NCI-H345 (cell line): ENCODE data around the gene ABCD1.
A peak's percentile ranks its signal among the peaks of the same experiment; 100 is the strongest.

ENCODE experiments used
- DNase-seq: peaks from one replicate; lab custom pipeline; 2025; lab: John Stamatoyannopoulos, UW

ABCD1 gene

GRCh38 chrX:153773741-153774575 lies 49.3 kb downstream of the ABCD1 start:
- DNase-seq: no peak

GRCh38 chrX:153774576-153775292 lies 50.1 kb downstream of the ABCD1 start:
- no peak for DNase-seq

GRCh38 chrX:153775293-153776119 lies 50.9 kb downstream of the ABCD1 start:
- DNase-seq: no peak

GRCh38 chrX:153776120-153776599 lies 51.5 kb downstream of the ABCD1 start:
- no peak for DNase-seq

GRCh38 chrX:153776611-153777045 lies 52.0 kb downstream of the ABCD1 start:
- no peak for DNase-seq

GRCh38 chrX:153777261-153778090 lies 52.8 kb downstream of the ABCD1 start:
- no peak for DNase-seq

GRCh38 chrX:153778181-153778580 lies 53.5 kb downstream of the ABCD1 start:
- no peak for DNase-seq

- DNase-seq: no peak
These were observed 54.0 kb downstream of the ABCD1 start for GRCh38 chrX:153778684-153779101.

GRCh38 chrX:153779891-153780677 lies 55.4 kb downstream of the ABCD1 start:
- DNase-seq: no peak

- DNase-seq: no peak
These were observed 56.2 kb downstream of the ABCD1 start, which contains the start of gene SRPK3 for GRCh38 chrX:153780678-153781427. TSS of gene SRPK3 (plus strand) at chrX:153781041. CDS start at chrX:153781087, 46 bp downstream.

- no peak for DNase-seq
These were observed 56.9 kb downstream of the ABCD1 start for GRCh38 chrX:153781428-153782047.

- DNase-seq: peak; percentile 69
These were observed 57.7 kb downstream of the ABCD1 start for GRCh38 chrX:153782313-153782712.

GRCh38 chrX:153782871-153783270 lies 58.2 kb downstream of the ABCD1 start:
- DNase-seq: no peak

- DNase-seq: no peak
These were observed 58.8 kb downstream of the ABCD1 start for GRCh38 chrX:153783378-153784013.

- no peak for DNase-seq
These were observed 59.8 kb downstream of the ABCD1 start for GRCh38 chrX:153784325-153784967.

GRCh38 chrX:153786669-153787068 lies 62.0 kb downstream of the ABCD1 start:
- DNase-seq: no peak

- no peak for DNase-seq
These were observed 65.0 kb downstream of the ABCD1 start for GRCh38 chrX:153789654-153790053.
